ENCODE results near the gene VWA7.

Gene VWA7

DNA sequence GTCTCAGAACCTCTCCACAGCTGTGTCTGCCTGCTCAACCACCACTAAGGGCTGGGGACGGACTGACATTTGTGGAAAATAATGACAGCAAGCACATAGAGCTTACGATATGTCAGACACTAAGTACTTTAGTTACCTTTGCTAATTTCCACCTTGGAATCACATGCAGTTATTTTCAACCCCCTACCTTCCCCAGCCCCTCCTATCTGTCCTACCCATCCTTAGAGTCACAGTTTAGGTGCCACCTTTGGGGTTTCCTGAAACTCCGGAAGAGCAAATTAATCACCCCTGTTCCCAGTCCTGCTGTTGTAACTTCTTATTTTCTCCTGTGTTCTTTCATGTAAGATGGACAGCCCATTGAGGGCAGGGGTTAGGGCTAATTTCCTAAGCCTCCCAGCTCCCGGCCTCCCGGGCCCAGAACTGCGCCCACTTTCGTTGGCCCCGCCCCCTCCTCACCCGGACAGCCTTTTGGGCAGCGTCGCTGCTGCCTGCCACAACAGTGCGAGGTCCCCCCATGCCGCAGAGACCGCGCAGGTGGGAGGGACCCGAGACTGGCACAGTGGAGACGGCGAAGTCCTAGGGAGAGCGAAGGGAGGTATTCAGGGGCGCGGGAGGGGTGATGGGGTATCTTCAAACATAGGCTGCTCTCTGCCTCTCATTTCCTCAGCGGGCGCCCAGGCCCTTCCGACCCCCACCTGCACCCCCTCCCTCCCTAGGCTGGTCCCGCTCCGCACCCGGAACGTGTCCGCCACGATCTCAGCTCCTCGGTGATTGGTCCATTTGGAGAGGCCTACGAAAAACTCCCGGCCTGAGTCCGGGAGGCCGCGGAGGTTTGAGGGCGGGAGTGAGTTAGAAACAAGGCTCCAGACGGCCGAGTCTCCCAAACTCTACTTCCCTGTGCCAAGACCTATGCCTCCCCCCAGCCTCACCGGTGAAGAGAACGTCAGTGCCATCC lies 49.1 kb downstream of the VWA7 start:
- TF ChIP-seq, protein P1, sequence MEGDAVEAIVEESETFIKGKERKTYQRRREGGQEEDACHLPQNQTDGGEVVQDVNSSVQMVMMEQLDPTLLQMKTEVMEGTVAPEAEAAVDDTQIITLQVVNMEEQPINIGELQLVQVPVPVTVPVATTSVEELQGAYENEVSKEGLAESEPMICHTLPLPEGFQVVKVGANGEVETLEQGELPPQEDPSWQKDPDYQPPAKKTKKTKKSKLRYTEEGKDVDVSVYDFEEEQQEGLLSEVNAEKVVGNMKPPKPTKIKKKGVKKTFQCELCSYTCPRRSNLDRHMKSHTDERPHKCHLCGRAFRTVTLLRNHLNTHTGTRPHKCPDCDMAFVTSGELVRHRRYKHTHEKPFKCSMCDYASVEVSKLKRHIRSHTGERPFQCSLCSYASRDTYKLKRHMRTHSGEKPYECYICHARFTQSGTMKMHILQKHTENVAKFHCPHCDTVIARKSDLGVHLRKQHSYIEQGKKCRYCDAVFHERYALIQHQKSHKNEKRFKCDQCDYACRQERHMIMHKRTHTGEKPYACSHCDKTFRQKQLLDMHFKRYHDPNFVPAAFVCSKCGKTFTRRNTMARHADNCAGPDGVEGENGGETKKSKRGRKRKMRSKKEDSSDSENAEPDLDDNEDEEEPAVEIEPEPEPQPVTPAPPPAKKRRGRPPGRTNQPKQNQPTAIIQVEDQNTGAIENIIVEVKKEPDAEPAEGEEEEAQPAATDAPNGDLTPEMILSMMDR (IDR thresholded peaks at IDR 0.05; ENCODE audit: low read depth, low read length): no peak
- no peak for DNase-seq (ENCODE audit: extremely low read depth, low read depth)

DNA sequence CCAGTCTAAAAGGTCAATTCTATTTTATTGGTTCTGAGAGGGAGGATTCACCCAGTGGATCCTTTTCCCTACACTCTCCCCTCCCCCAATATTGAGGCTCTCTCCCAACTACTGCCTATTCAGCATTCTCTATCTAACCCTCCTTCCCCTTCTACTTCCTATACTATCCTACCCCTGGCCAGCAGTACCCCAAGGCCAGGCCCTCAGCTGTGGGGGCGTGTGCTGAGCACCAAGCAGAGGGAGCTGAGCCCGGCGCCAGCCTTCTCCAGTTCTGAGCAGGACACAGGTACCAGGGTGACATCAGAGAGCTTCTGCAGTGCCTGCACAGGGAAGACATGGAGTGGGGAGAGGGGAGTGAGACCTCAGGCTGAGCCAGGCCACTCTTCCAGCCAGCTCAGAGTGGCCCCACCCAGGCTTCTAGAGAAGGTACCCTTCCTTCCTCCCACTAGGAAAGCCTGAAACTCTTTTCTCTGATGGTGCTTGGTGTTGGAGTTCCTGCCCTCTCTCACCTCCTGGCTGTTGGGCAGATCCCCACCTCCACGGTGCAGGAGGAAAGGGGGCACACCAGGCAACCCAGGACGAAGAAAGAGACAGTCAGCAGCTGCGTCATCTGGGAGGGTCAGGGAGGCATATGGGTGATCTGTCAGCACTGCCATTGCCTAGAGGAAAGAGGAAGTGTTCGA lies 50.0 kb downstream of the VWA7 start:
- TF ChIP-seq, protein P1 (IDR thresholded peaks at IDR 0.05; ENCODE audit: low read depth, low read length): no peak
- DNase-seq (ENCODE audit: extremely low read depth, low read depth): no peak

DNA sequence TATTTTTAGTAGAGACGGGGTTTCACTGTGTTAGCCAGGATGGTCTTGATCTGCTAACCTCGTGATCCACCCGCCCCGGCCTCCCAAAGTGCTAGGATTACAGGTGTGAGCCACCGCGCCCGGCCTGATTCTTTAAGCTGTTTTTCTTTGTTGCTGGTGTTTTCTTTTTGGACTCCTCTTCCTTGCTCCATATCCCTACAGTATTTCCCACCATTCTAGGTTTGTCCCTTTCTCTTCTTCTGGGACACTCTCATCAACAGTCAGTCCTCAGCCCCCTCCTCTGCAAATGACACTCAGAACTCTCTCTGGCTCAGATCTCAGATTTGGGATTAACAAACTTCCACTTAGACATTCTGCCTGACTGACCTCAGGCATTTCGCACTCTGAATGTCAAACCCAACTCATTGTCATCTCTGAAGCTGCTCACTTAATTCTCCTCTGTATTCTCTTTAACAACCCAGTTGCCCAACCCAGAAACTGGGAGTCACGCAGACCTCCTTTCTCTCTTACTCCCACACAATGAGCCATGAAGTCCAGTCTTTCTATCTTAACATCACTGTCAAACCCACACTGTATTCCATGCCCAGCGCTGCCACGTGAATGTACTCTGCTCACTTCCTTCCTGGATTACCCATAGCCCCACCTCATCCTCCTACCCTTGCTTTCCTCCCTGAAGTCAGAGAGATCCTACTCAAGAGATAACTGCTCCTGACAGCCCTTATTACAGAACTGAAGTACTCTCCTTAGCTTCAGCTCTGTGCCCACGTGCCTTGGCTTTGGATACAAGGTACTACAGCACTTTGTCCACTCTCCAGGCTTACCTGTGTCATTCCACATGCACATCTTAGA lies 51.4 kb downstream of the VWA7 start:
- TF ChIP-seq, protein P1 (IDR thresholded peaks at IDR 0.05; ENCODE audit: low read depth, low read length): no peak
- no peak for DNase-seq (ENCODE audit: extremely low read depth, low read depth)

DNA sequence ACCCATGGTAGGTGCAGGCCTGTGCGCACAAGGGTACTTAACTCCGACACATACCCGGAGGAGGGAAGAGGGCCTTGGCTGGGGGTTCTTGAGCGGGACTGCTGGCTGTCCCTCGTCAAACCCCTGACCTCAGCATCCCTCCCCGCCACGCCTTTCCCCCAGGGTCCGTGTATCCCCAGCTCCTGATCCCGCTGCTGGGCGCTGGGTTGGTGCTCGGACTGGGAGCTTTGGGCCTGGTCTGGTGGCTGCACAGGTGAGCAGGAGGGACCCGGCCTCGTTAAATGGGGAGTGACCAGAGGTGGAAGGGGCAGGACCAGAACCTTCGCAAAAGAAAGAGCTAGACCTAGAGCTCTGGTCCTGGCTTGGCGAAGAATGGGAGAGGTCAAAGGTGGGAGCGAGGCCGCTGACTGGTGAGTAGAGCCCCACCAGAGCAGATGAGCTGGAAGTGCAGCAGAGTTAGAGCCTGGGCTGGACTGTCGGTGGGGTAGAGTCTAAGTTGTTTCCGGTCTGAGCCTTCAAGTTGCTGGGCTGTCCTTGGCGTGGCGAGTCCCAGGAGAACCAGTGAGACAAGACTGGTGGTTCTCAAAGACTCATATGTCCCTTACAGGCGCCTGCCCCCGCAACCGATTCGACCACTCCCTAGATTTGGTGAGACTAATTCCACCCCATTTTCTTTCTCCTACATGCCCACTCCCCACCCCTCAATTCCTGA lies 53.0 kb downstream of the VWA7 start:
- TF ChIP-seq, protein P1 (IDR thresholded peaks at IDR 0.05; ENCODE audit: low read depth, low read length): no peak
- no peak for DNase-seq (ENCODE audit: extremely low read depth, low read depth)

GRCh38 chr6:31723245-31723979 lies 53.7 kb downstream of the VWA7 start, which contains the start of gene MPIG6B:
Gene MPIG6B, plus strand, starts transcription at chr6:31723373. Its CDS starts 11 bp downstream, at chr6:31723384.
- DNase-seq (ENCODE audit: extremely low read depth, low read depth): no peak
- TF ChIP-seq, protein P1 (IDR thresholded peaks at IDR 0.05; ENCODE audit: low read depth, low read length): no peak

DNA sequence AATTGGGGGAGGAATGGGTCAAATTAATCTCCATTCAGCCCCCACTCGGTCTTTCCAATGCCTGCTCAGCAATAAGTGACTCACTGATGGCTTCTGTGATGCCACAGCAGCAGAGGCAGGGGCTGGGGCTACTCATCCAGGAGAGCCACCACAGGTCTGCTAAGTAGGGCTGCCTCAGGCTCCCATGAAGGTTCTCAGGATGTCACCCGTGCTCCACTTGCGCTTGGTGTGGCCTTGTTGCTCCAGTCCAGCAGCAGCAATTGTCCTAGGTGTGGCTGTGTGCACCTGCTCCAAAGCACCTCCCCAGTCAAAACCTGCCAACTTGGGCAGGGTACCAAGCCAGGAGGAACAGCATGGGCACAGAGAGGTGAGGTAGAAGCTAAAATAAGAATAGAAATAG lies 55.0 kb downstream of the VWA7 start:
- no peak for DNase-seq (ENCODE audit: extremely low read depth, low read depth)
- TF ChIP-seq, protein P1 (IDR thresholded peaks at IDR 0.05; ENCODE audit: low read depth, low read length): no peak

Data from AG09319 (cell line).